WTC11 (cell line): Measurements from ENCODE around the gene TIMP4.

Experiments used
- CTCF ChIP-seq: fragments of 200-600 bp; IDR thresholded peaks from 2 replicates; pipeline ENCODE4 v1.8.0; 2022; ENCODE audit warnings: antibody characterized with exemption
- E2F4 ChIP-seq: sonication (generic); formaldehyde crosslinking; IDR thresholded peaks from 2 replicates; pipeline ENCODE4 v1.8.1; 2022; ENCODE audit warnings: low read depth, mild to moderate bottlenecking, moderate library complexity, missing genetic modification reagents, borderline replicate concordance
- ESRRA ChIP-seq: sonication (generic); formaldehyde crosslinking; IDR thresholded peaks from 2 replicates; pipeline ENCODE4 v1.8.1; 2022; ENCODE audit warnings: mild to moderate bottlenecking, missing genetic modification reagents, borderline replicate concordance
- NR3C1 ChIP-seq: sonication (generic); formaldehyde crosslinking; conservative IDR thresholded peaks from 2 replicates; pipeline ENCODE4 v1.8.1; 2023; ENCODE audit warnings: low read depth, mild to moderate bottlenecking, missing genetic modification reagents
- RORB ChIP-seq: fragments of 250-450 bp; sonication (Bioruptor Pico); IDR thresholded peaks from 2 replicates; pipeline ENCODE4 v1.9.0; 2021; ENCODE audit warnings: mild to moderate bottlenecking
- SP1 ChIP-seq: sonication (generic); formaldehyde crosslinking; conservative IDR thresholded peaks from 2 replicates; pipeline ENCODE4 v1.8.1; 2022; ENCODE audit warnings: missing genetic modification reagents
- USF2 ChIP-seq: sonication (generic); formaldehyde crosslinking; IDR thresholded peaks from 2 replicates; pipeline ENCODE4 v1.8.1; 2023; ENCODE audit warnings: mild to moderate bottlenecking, missing genetic modification reagents, moderate library complexity
- TF ChIP-seq, protein P1 (sequence below): fragments of 250-450 bp; sonication (Bioruptor Pico); IDR thresholded peaks from 2 replicates; pipeline ENCODE4 v1.9.0; 2021; ENCODE audit warnings: mild to moderate bottlenecking

GRCh38 chr3:12175137-12175593 is 16.5 kb upstream of the TIMP4 start:
- TF ChIP-seq CTCF (no peak), SP1 (CRISPR knock-in tag) (no peak), USF2 (CRISPR knock-in tag) (no peak), NR3C1 (CRISPR knock-in tag) (no peak), ESRRA (CRISPR knock-in tag) (no peak), E2F4 (CRISPR knock-in tag) (no peak), RORB (CRISPR knock-in tag) (no peak)
- TF ChIP-seq, protein P1, sequence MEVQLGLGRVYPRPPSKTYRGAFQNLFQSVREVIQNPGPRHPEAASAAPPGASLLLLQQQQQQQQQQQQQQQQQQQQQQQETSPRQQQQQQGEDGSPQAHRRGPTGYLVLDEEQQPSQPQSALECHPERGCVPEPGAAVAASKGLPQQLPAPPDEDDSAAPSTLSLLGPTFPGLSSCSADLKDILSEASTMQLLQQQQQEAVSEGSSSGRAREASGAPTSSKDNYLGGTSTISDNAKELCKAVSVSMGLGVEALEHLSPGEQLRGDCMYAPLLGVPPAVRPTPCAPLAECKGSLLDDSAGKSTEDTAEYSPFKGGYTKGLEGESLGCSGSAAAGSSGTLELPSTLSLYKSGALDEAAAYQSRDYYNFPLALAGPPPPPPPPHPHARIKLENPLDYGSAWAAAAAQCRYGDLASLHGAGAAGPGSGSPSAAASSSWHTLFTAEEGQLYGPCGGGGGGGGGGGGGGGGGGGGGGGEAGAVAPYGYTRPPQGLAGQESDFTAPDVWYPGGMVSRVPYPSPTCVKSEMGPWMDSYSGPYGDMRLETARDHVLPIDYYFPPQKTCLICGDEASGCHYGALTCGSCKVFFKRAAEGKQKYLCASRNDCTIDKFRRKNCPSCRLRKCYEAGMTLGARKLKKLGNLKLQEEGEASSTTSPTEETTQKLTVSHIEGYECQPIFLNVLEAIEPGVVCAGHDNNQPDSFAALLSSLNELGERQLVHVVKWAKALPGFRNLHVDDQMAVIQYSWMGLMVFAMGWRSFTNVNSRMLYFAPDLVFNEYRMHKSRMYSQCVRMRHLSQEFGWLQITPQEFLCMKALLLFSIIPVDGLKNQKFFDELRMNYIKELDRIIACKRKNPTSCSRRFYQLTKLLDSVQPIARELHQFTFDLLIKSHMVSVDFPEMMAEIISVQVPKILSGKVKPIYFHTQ (CRISPR knock-in tag) = no peak
